HCT116 (cell line): ENCODE results near the gene SMIM8. TPM values are rescaled to one million over a fixed set of nuclear protein-coding genes. Genes with fewer than 3 reads are reported as not detected.

Experiments
- ATAC-seq: fragments of 200-7000 bp; cut with Tn5 transposase; 2 replicates; pipeline ENCODE4 v1.9.1; 2020; ENCODE audit warnings: mild to moderate bottlenecking, moderate library complexity
- BruUV-seq: library from RNA; stranded (reverse); fragments of 400-500 nt; replicated peaks from 2 replicates; lab custom pipeline; 2021; lab: Mats Ljungman, UMichigan
- CTCF ChIA-PET: fragments of 300-600 bp; sonication (Branson Sonifier 250); formaldehyde crosslinking; loops from one replicate; lab custom pipeline; 2021; ENCODE audit warnings: antibody characterized with exemption; lab: Charles Lee
- POLR2A ChIA-PET: fragments of 300-600, 350-600 bp; sonication (Branson Sonifier 250); formaldehyde crosslinking; loops from one replicate; lab custom pipeline; 2021; ENCODE audit warnings: antibody characterized with exemption; lab: Charles Lee
- RAD21 ChIA-PET, 2 experiments: fragments of 300-600 bp; sonication (Branson Sonifier 250); formaldehyde crosslinking; loops; one replicate each; lab custom pipeline; 2023; ENCODE audit warnings: low total read pairs in 2 of 2; ENCODE audit not compliant: uncharacterized antibody in 2 of 2, unreplicated experiment in 2 of 2, low non-redundant PET in 1 of 2; lab: Charles Lee
- DNase-seq: peaks from one replicate; pipeline ENCODE4 v3.0.0-alpha.2; 2010; ENCODE audit warnings: low read depth, low spot score
- H2AFZ ChIP-seq: fragments of 200-600 bp; shearing (Covaris generic), sonication (generic); 2 replicates; pipeline ENCODE4 v1.6.1; 2017; ENCODE audit warnings: low read depth, mixed run types, mixed read lengths, antibody characterized with exemption, low read length; ENCODE audit not compliant: poor library complexity, severe bottlenecking
- H3K27ac ChIP-seq: 2 replicates; pipeline ENCODE4 v1.5.1; 2012; ENCODE audit warnings: low read depth, low read length
- H3K27me3 ChIP-seq: fragments of 200-600 bp; sonication (generic); 2 replicates; pipeline ENCODE4 v1.6.1; 2016; ENCODE audit warnings: mixed run types, low read length, mixed read lengths; ENCODE audit not compliant: insufficient read depth
- H3K36me3 ChIP-seq, 2 experiments: fragments of 200-500 bp in 1 of 2; fragments of 200-600 bp in 1 of 2; sonication (Bioruptor generic) in 1 of 2; sonication (generic) in 1 of 2; 2 replicates each; pipeline versions ENCODE4 v1.5.1 to v1.6.1; 2014 to 2016; ENCODE audit warnings: low read length in 2 of 2, inconsistent platforms in 1 of 2, mixed read lengths in 1 of 2, mixed run types in 1 of 2; ENCODE audit not compliant: insufficient read depth in 2 of 2, control insufficient read depth in 1 of 2
- H3K4me1 ChIP-seq, 2 experiments: fragments of 200-600 bp in 1 of 2; sonication (generic) in 1 of 2; 2 replicates each; pipeline versions ENCODE4 v1.5.1 to v1.6.1; 2012 to 2017; ENCODE audit warnings: low read length in 2 of 2, inconsistent platforms in 1 of 2, mild to moderate bottlenecking in 1 of 2, mixed read lengths in 1 of 2, mixed run types in 1 of 2, moderate library complexity in 1 of 2; ENCODE audit not compliant: insufficient read depth in 2 of 2, control insufficient read depth in 1 of 2
- H3K4me2 ChIP-seq: fragments of 200-600 bp; sonication (generic); 2 replicates; pipeline ENCODE4 v1.6.1; 2017; ENCODE audit warnings: mixed run types, low read length, mixed read lengths
- H3K4me3 ChIP-seq, 2 experiments: fragments of 200-600 bp in 1 of 2; sonication (generic) in 1 of 2; replicated peaks in 1 of 2; 2 replicates each; pipeline ENCODE4 v1.5.1; 2011 to 2016; ENCODE audit warnings: low read length in 2 of 2, control low read depth in 1 of 2, low read depth in 1 of 2, mild to moderate bottlenecking in 1 of 2, mixed read lengths in 1 of 2, mixed run types in 1 of 2
- H3K79me2 ChIP-seq: fragments of 200-600 bp; sonication (generic); 2 replicates; pipeline ENCODE4 v1.6.1; 2017; ENCODE audit warnings: mild to moderate bottlenecking, mixed run types, low read length, moderate library complexity, mixed read lengths; ENCODE audit not compliant: insufficient read depth
- H3K9ac ChIP-seq: fragments of 200-600 bp; sonication (generic); 2 replicates; pipeline ENCODE4 v1.6.1; 2016; ENCODE audit warnings: low read length, mixed read lengths
- H3K9me2 ChIP-seq: fragments of 200-600 bp; sonication (generic), shearing (Covaris generic); 2 replicates; pipeline ENCODE4 v1.6.1; 2017; ENCODE audit warnings: mixed run types, mild to moderate bottlenecking, moderate library complexity; ENCODE audit not compliant: insufficient read depth
- H3K9me3 ChIP-seq, 2 experiments: fragments of 200-500 bp in 1 of 2; fragments of 200-600 bp in 1 of 2; sonication (Bioruptor generic) in 1 of 2; sonication (generic) in 1 of 2; 2 replicates each; pipeline ENCODE4 v1.6.1; 2014 to 2017; ENCODE audit warnings: low read length in 2 of 2, mixed read lengths in 2 of 2, inconsistent platforms in 1 of 2, low read depth in 1 of 2, mild to moderate bottlenecking in 1 of 2, mixed run types in 1 of 2, moderate library complexity in 1 of 2; ENCODE audit not compliant: control insufficient read depth in 1 of 2, insufficient read depth in 1 of 2
- H4K20me1 ChIP-seq: fragments of 200-600 bp; sonication (generic), shearing (Covaris generic); 2 replicates; pipeline ENCODE4 v1.6.1; 2017; ENCODE audit warnings: mixed run types, mild to moderate bottlenecking, moderate library complexity; ENCODE audit not compliant: insufficient read depth
- CBX3 ChIP-seq: IDR thresholded peaks from 2 replicates; pipeline ENCODE4 v1.6.1; 2012; ENCODE audit warnings: low read depth
- EZH2 ChIP-seq: fragments of 200-600 bp; sonication (generic); IDR thresholded peaks from 2 replicates; pipeline ENCODE4 v1.6.1; 2017; ENCODE audit warnings: antibody characterized with exemption, mixed run types
- EZH2phosphoT487 ChIP-seq: fragments of 200-600 bp; IDR thresholded peaks from 2 replicates; pipeline ENCODE4 v1.6.1; 2018; ENCODE audit warnings: antibody characterized with exemption, borderline replicate concordance
- POLR2AphosphoS5 ChIP-seq: IDR thresholded peaks from 2 replicates; pipeline ENCODE4 v1.6.1; 2011; ENCODE audit warnings: mild to moderate bottlenecking, low read depth, low read length, moderate library complexity
- RAD21 ChIP-seq: IDR thresholded peaks from 2 replicates; pipeline ENCODE4 v1.6.1; 2012; ENCODE audit warnings: low read depth, mild to moderate bottlenecking
- SRF ChIP-seq: IDR thresholded peaks from 2 replicates; pipeline ENCODE4 v1.6.1; 2012; ENCODE audit warnings: low read depth
- ZNF274 ChIP-seq: fragments of 200-500 bp; sonication (Bioruptor generic); IDR thresholded peaks from 2 replicates; pipeline ENCODE4 v1.6.1; 2014; ENCODE audit warnings: mild to moderate bottlenecking, low read depth, low read length, inconsistent platforms
- intact Hi-C: fragments of 100-400 bp; cut with micrococcal nuclease; formaldehyde crosslinking; loops from 2 replicates; pipeline ENCODE4 v1.10.0; 2022
- total RNA-seq: library from RNA; stranded (reverse); gene quantifications from one replicate; pipeline ENCODE4 v1.2.1, GENCODE V29; 2021; ENCODE audit not compliant: unreplicated experiment
- TF ChIP-seq, protein P1 (sequence below): IDR thresholded peaks from 2 replicates; pipeline ENCODE4 v1.6.1; 2012
- TF ChIP-seq, protein P2 (sequence below): IDR thresholded peaks from 2 replicates; pipeline ENCODE4 v1.6.1; 2012; ENCODE audit warnings: low read depth

The SMIM8 gene
- total RNA-seq, 1 experiment from 2014 or later, result 8.0 TPM

DNA sequence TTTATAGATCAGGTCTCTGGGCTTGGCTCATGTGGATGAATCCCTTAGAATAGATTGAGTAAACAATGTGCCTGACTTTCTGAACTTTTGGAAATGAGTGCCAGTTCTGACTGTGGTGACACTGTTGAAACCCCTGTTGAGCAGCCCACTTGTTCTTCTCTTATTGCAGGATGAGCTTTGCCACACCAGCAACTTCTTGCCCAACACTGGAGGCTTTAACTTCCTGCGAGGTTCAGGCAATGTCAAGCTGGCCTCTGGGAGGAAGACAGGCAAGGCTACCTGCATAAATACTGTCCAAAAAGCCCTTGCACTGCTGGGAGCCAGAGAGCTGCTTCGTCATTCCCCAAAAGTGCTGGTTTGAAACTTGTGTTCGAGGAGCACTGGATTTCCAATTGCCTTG, 32.8 kb upstream of the SMIM8 start:
- RAD21 ChIA-PET, result no interaction called here
- Histone ChIP-seq H3K79me2 (no peaks in the 10 kb centered on the region), H3K27ac (no peak overlapping the region), H3K4me1 (no peaks in the 10 kb centered on the region), H3K9me3 (no peaks in the 10 kb centered on the region), H3K4me3 (no peak overlapping the region), H2AFZ (no peak overlapping the region), H3K4me2 (no peak overlapping the region), H3K9me2 (no peaks in the 10 kb centered on the region), H3K36me3 (no peaks in the 10 kb centered on the region), H3K9ac (no peak overlapping the region), H3K27me3 (no peaks in the 10 kb centered on the region), H4K20me1 (no peaks in the 10 kb centered on the region)
- BruUV-seq, result no TSS peak
- DNase-seq, result no peak
- TF ChIP-seq RAD21 (no peak), POLR2AphosphoS5 (no peak), ZNF274 (no peak), SRF (no peak), CBX3 (no peak), EZH2 (no peak), EZH2phosphoT487 (no peak)
- TF ChIP-seq, protein P1, sequence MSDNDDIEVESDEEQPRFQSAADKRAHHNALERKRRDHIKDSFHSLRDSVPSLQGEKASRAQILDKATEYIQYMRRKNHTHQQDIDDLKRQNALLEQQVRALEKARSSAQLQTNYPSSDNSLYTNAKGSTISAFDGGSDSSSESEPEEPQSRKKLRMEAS, result no peak
- TF ChIP-seq, protein P2, sequence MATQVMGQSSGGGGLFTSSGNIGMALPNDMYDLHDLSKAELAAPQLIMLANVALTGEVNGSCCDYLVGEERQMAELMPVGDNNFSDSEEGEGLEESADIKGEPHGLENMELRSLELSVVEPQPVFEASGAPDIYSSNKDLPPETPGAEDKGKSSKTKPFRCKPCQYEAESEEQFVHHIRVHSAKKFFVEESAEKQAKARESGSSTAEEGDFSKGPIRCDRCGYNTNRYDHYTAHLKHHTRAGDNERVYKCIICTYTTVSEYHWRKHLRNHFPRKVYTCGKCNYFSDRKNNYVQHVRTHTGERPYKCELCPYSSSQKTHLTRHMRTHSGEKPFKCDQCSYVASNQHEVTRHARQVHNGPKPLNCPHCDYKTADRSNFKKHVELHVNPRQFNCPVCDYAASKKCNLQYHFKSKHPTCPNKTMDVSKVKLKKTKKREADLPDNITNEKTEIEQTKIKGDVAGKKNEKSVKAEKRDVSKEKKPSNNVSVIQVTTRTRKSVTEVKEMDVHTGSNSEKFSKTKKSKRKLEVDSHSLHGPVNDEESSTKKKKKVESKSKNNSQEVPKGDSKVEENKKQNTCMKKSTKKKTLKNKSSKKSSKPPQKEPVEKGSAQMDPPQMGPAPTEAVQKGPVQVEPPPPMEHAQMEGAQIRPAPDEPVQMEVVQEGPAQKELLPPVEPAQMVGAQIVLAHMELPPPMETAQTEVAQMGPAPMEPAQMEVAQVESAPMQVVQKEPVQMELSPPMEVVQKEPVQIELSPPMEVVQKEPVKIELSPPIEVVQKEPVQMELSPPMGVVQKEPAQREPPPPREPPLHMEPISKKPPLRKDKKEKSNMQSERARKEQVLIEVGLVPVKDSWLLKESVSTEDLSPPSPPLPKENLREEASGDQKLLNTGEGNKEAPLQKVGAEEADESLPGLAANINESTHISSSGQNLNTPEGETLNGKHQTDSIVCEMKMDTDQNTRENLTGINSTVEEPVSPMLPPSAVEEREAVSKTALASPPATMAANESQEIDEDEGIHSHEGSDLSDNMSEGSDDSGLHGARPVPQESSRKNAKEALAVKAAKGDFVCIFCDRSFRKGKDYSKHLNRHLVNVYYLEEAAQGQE, result no peak
- no peak for ATAC-seq
- CTCF ChIA-PET, result interaction anchor here (1.0 kb wide), 1 partner anchor 13 kb away, joined by 4 read pairs; no protein-coding TSS in a partner anchor
- POLR2A ChIA-PET, result no interaction called here
- intact Hi-C loops, result no loop called here
